ENCODE results near the gene ARMC5. TPM values are rescaled to one million over a fixed set of nuclear protein-coding genes. Genes with fewer than 3 reads are reported as not detected.

ARMC5 gene
- total RNA-seq, 1 experiment from 2014 or later = 11.8 TPM

- no peak for ATAC-seq
- peaks cover 36% of the 10 kb centered on the region for H3K79me2 ChIP-seq (ENCODE audit: insufficient read depth, low read length)
Observed at GRCh38 chr16:31458073-31458843, 1.0 kb upstream of the ARMC5 start.

More at GRCh38 chr16:31458073-31458843, 1.0 kb upstream of the ARMC5 start:
- Histone ChIP-seq H3K27me3 (ENCODE audit: insufficient read depth, low read length) (no peaks in the 10 kb centered on the region), H3K4me3 (replicated peaks in 1 of 2; ENCODE audit: low read depth in 1 of 2, low read length in 2 of 2) (peak overlapping the region; percentile 70 to 90), H2AFZ (ENCODE audit: low read depth, low read length, poor library complexity, severe bottlenecking) (no peak overlapping the region), H3K4me1 (ENCODE audit: control insufficient read depth in 1 of 2, insufficient read depth in 2 of 2, low read length in 2 of 2) (peaks cover 10 to 53% of the 10 kb centered on the region in 2 experiments), H3K4me2 (ENCODE audit: low read length) (peak overlapping the region; percentile 84), H3K9me3 (ENCODE audit: control insufficient read depth in 1 of 2, insufficient read depth in 1 of 2, low read depth in 1 of 2, low read length in 2 of 2) (no peaks in the 10 kb centered on the region), H3K36me3 (ENCODE audit: control insufficient read depth in 1 of 2, insufficient read depth in 2 of 2, low read length in 2 of 2) (no peaks in the 10 kb centered on the region), H3K9me2 (ENCODE audit: insufficient read depth) (no peaks in the 10 kb centered on the region), H3K27ac (ENCODE audit: low read depth, low read length) (peak overlapping the region; percentile 97), H3K9ac (ENCODE audit: low read length) (peak overlapping the region; percentile 86), H4K20me1 (ENCODE audit: insufficient read depth) (no peaks in the 10 kb centered on the region)
- intact Hi-C loops (cut with micrococcal nuclease) = loop anchor here (2.0 to 10.0 kb wide), 5 partner anchors 239 to 411 kb away; partner anchors contain the start of genes PRSS8, PYDC1, TRIM72 and ZNF646
- TF ChIP-seq MAX (IDR thresholded peaks at IDR 0.05) (no peak), CEBPB (IDR thresholded peaks at IDR 0.05; ENCODE audit: low read depth) (no peak)
- TF ChIP-seq, protein P1, sequence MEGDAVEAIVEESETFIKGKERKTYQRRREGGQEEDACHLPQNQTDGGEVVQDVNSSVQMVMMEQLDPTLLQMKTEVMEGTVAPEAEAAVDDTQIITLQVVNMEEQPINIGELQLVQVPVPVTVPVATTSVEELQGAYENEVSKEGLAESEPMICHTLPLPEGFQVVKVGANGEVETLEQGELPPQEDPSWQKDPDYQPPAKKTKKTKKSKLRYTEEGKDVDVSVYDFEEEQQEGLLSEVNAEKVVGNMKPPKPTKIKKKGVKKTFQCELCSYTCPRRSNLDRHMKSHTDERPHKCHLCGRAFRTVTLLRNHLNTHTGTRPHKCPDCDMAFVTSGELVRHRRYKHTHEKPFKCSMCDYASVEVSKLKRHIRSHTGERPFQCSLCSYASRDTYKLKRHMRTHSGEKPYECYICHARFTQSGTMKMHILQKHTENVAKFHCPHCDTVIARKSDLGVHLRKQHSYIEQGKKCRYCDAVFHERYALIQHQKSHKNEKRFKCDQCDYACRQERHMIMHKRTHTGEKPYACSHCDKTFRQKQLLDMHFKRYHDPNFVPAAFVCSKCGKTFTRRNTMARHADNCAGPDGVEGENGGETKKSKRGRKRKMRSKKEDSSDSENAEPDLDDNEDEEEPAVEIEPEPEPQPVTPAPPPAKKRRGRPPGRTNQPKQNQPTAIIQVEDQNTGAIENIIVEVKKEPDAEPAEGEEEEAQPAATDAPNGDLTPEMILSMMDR (IDR thresholded peaks at IDR 0.05 in 2 of 3, conservative IDR thresholded peaks at IDR 0.05 in 1 of 3; ENCODE audit: borderline replicate concordance in 1 of 3, insufficient read depth in 1 of 3, low read depth in 2 of 3, low read length in 2 of 3) = 0 out of 6 replicates have a peak, but pooled peaks of 1 of the 3 experiments have one; percentile 6
- DNase-seq (ENCODE audit: low read depth, low spot score) = no peak
- ChIA-PET POLR2A (interaction anchor here (1.3 kb wide), 1 partner anchor 278 kb away, joined by 4 read pairs; the partner anchor contains the start of gene FUS), CTCF (interaction anchor here (1.4 to 3.4 kb wide), 4 partner anchors 10 to 410 kb away, joined by 3 to 32 read pairs (median 4); no protein-coding TSS in a partner anchor), RAD21 (ENCODE audit: low non-redundant PET in 1 of 2, low total read pairs in 2 of 2, uncharacterized antibody in 2 of 2, unreplicated experiment in 2 of 2) (no interaction called here)
- BruUV-seq (replicated peaks) = no TSS peak

Data from HCT116 (cell line).